HCT116 (cell line): ENCODE data around the gene MYRF. TPM values are rescaled to one million over a fixed set of nuclear protein-coding genes. Genes with fewer than 3 reads are reported as not detected.

Experiments used
- ATAC-seq: fragments of 200-7000 bp; cut with Tn5 transposase; 2 replicates; pipeline ENCODE4 v1.9.1; 2020; ENCODE audit warnings: mild to moderate bottlenecking, moderate library complexity
- BruUV-seq: library from RNA; stranded (reverse); fragments of 400-500 nt; replicated peaks from 2 replicates; lab custom pipeline; 2021; lab: Mats Ljungman, UMichigan
- CTCF ChIA-PET: fragments of 300-600 bp; sonication (Branson Sonifier 250); formaldehyde crosslinking; loops from one replicate; lab custom pipeline; 2021; ENCODE audit warnings: antibody characterized with exemption; lab: Charles Lee
- POLR2A ChIA-PET: fragments of 300-600, 350-600 bp; sonication (Branson Sonifier 250); formaldehyde crosslinking; loops from one replicate; lab custom pipeline; 2021; ENCODE audit warnings: antibody characterized with exemption; lab: Charles Lee
- RAD21 ChIA-PET, 2 experiments: fragments of 300-600 bp; sonication (Branson Sonifier 250); formaldehyde crosslinking; loops; one replicate each; lab custom pipeline; 2023; ENCODE audit warnings: low total read pairs in 2 of 2; ENCODE audit not compliant: uncharacterized antibody in 2 of 2, unreplicated experiment in 2 of 2, low non-redundant PET in 1 of 2; lab: Charles Lee
- DNase-seq: peaks from one replicate; pipeline ENCODE4 v3.0.0-alpha.2; 2010; ENCODE audit warnings: low read depth, low spot score
- H2AFZ ChIP-seq: fragments of 200-600 bp; shearing (Covaris generic), sonication (generic); 2 replicates; pipeline ENCODE4 v1.6.1; 2017; ENCODE audit warnings: low read depth, mixed run types, mixed read lengths, antibody characterized with exemption, low read length; ENCODE audit not compliant: poor library complexity, severe bottlenecking
- H3K27ac ChIP-seq: 2 replicates; pipeline ENCODE4 v1.5.1; 2012; ENCODE audit warnings: low read depth, low read length
- H3K27me3 ChIP-seq: fragments of 200-600 bp; sonication (generic); 2 replicates; pipeline ENCODE4 v1.6.1; 2016; ENCODE audit warnings: mixed run types, low read length, mixed read lengths; ENCODE audit not compliant: insufficient read depth
- H3K36me3 ChIP-seq, 2 experiments: fragments of 200-500 bp in 1 of 2; fragments of 200-600 bp in 1 of 2; sonication (Bioruptor generic) in 1 of 2; sonication (generic) in 1 of 2; 2 replicates each; pipeline versions ENCODE4 v1.5.1 to v1.6.1; 2014 to 2016; ENCODE audit warnings: low read length in 2 of 2, inconsistent platforms in 1 of 2, mixed read lengths in 1 of 2, mixed run types in 1 of 2; ENCODE audit not compliant: insufficient read depth in 2 of 2, control insufficient read depth in 1 of 2
- H3K4me1 ChIP-seq, 2 experiments: fragments of 200-600 bp in 1 of 2; sonication (generic) in 1 of 2; 2 replicates each; pipeline versions ENCODE4 v1.5.1 to v1.6.1; 2012 to 2017; ENCODE audit warnings: low read length in 2 of 2, inconsistent platforms in 1 of 2, mild to moderate bottlenecking in 1 of 2, mixed read lengths in 1 of 2, mixed run types in 1 of 2, moderate library complexity in 1 of 2; ENCODE audit not compliant: insufficient read depth in 2 of 2, control insufficient read depth in 1 of 2
- H3K4me2 ChIP-seq: fragments of 200-600 bp; sonication (generic); 2 replicates; pipeline ENCODE4 v1.6.1; 2017; ENCODE audit warnings: mixed run types, low read length, mixed read lengths
- H3K4me3 ChIP-seq, 2 experiments: fragments of 200-600 bp in 1 of 2; sonication (generic) in 1 of 2; replicated peaks in 1 of 2; 2 replicates each; pipeline ENCODE4 v1.5.1; 2011 to 2016; ENCODE audit warnings: low read length in 2 of 2, control low read depth in 1 of 2, low read depth in 1 of 2, mild to moderate bottlenecking in 1 of 2, mixed read lengths in 1 of 2, mixed run types in 1 of 2
- H3K79me2 ChIP-seq: fragments of 200-600 bp; sonication (generic); 2 replicates; pipeline ENCODE4 v1.6.1; 2017; ENCODE audit warnings: mild to moderate bottlenecking, mixed run types, low read length, moderate library complexity, mixed read lengths; ENCODE audit not compliant: insufficient read depth
- H3K9ac ChIP-seq: fragments of 200-600 bp; sonication (generic); 2 replicates; pipeline ENCODE4 v1.6.1; 2016; ENCODE audit warnings: low read length, mixed read lengths
- H3K9me2 ChIP-seq: fragments of 200-600 bp; sonication (generic), shearing (Covaris generic); 2 replicates; pipeline ENCODE4 v1.6.1; 2017; ENCODE audit warnings: mixed run types, mild to moderate bottlenecking, moderate library complexity; ENCODE audit not compliant: insufficient read depth
- H3K9me3 ChIP-seq, 2 experiments: fragments of 200-500 bp in 1 of 2; fragments of 200-600 bp in 1 of 2; sonication (Bioruptor generic) in 1 of 2; sonication (generic) in 1 of 2; 2 replicates each; pipeline ENCODE4 v1.6.1; 2014 to 2017; ENCODE audit warnings: low read length in 2 of 2, mixed read lengths in 2 of 2, inconsistent platforms in 1 of 2, low read depth in 1 of 2, mild to moderate bottlenecking in 1 of 2, mixed run types in 1 of 2, moderate library complexity in 1 of 2; ENCODE audit not compliant: control insufficient read depth in 1 of 2, insufficient read depth in 1 of 2
- H4K20me1 ChIP-seq: fragments of 200-600 bp; sonication (generic), shearing (Covaris generic); 2 replicates; pipeline ENCODE4 v1.6.1; 2017; ENCODE audit warnings: mixed run types, mild to moderate bottlenecking, moderate library complexity; ENCODE audit not compliant: insufficient read depth
- ATF3 ChIP-seq: IDR thresholded peaks from 2 replicates; pipeline ENCODE4 v1.6.1; 2012
- CBX3 ChIP-seq: IDR thresholded peaks from 2 replicates; pipeline ENCODE4 v1.6.1; 2012; ENCODE audit warnings: low read depth
- CTCF ChIP-seq, 3 experiments: fragments of 200-600 bp in 1 of 3; sonication (generic) in 1 of 3; IDR thresholded peaks in 2 of 3; conservative IDR thresholded peaks in 1 of 3; 2 replicates each; pipeline ENCODE4 v1.5.1; 2012 to 2017; ENCODE audit warnings: low read depth in 2 of 3, low read length in 2 of 3, antibody characterized with exemption in 1 of 3, borderline replicate concordance in 1 of 3, control low read depth in 1 of 3, mild to moderate bottlenecking in 1 of 3, mixed read lengths in 1 of 3, mixed run types in 1 of 3, moderate library complexity in 1 of 3; ENCODE audit not compliant: insufficient read depth in 1 of 3
- EGR1 ChIP-seq: IDR thresholded peaks from 2 replicates; pipeline ENCODE4 v1.6.1; 2012; ENCODE audit warnings: low read depth
- ELF1 ChIP-seq: IDR thresholded peaks from 2 replicates; pipeline ENCODE4 v1.6.1; 2012; ENCODE audit warnings: low read depth, borderline replicate concordance
- EZH2phosphoT487 ChIP-seq: fragments of 200-600 bp; IDR thresholded peaks from 2 replicates; pipeline ENCODE4 v1.6.1; 2018; ENCODE audit warnings: antibody characterized with exemption, borderline replicate concordance
- FOSL1 ChIP-seq: IDR thresholded peaks from 2 replicates; pipeline ENCODE4 v1.6.1; 2012; ENCODE audit warnings: low read depth
- JUND ChIP-seq: IDR thresholded peaks from 2 replicates; pipeline ENCODE4 v1.6.1; 2012
- POLR2AphosphoS5 ChIP-seq: IDR thresholded peaks from 2 replicates; pipeline ENCODE4 v1.6.1; 2011; ENCODE audit warnings: mild to moderate bottlenecking, low read depth, low read length, moderate library complexity
- REST ChIP-seq: IDR thresholded peaks from 2 replicates; pipeline ENCODE4 v1.6.1; 2012; ENCODE audit warnings: low read depth
- SIN3A ChIP-seq: IDR thresholded peaks from 2 replicates; pipeline ENCODE4 v1.6.1; 2012; ENCODE audit warnings: low read depth
- SRF ChIP-seq: IDR thresholded peaks from 2 replicates; pipeline ENCODE4 v1.6.1; 2012; ENCODE audit warnings: low read depth
- TCF7L2 ChIP-seq: IDR thresholded peaks from 2 replicates; pipeline ENCODE4 v1.7.0; 2011; ENCODE audit warnings: borderline replicate concordance, inconsistent platforms; ENCODE audit not compliant: insufficient read depth, insufficient read length; ENCODE audit errors: extremely low read depth
- YY1 ChIP-seq: IDR thresholded peaks from 2 replicates; pipeline ENCODE4 v1.6.1; 2011; ENCODE audit warnings: low read length, low read depth, moderate library complexity, mild to moderate bottlenecking; ENCODE audit not compliant: insufficient replicate concordance; ENCODE audit errors: extremely low read depth
- ZBTB33 ChIP-seq: IDR thresholded peaks from 2 replicates; pipeline ENCODE4 v1.6.1; 2011; ENCODE audit warnings: mild to moderate bottlenecking, low read length, moderate library complexity; ENCODE audit not compliant: insufficient replicate concordance; ENCODE audit errors: extremely low read depth
- ZFX ChIP-seq: fragments of 450-650 bp; IDR thresholded peaks from 2 replicates; pipeline ENCODE4 v1.6.1; 2017
- ZNF274 ChIP-seq: fragments of 200-500 bp; sonication (Bioruptor generic); IDR thresholded peaks from 2 replicates; pipeline ENCODE4 v1.6.1; 2014; ENCODE audit warnings: mild to moderate bottlenecking, low read depth, low read length, inconsistent platforms
- intact Hi-C: fragments of 100-400 bp; cut with micrococcal nuclease; formaldehyde crosslinking; loops from 2 replicates; pipeline ENCODE4 v1.10.0; 2022
- total RNA-seq: library from RNA; stranded (reverse); gene quantifications from one replicate; pipeline ENCODE4 v1.2.1, GENCODE V29; 2021; ENCODE audit not compliant: unreplicated experiment

MYRF gene
- total RNA-seq, 1 experiment from 2014 or later, result 52.3 TPM

GRCh38 chr11:61777234-61778090 is 25.0 kb downstream of the MYRF start:
- H3K4me3 ChIP-seq, result no peak overlapping the region
- no peak overlapping the region for H2AFZ ChIP-seq
- POLR2A ChIA-PET, result no interaction called here
- no peaks in the 10 kb centered on the region for H3K79me2 ChIP-seq
- H3K9me3 ChIP-seq, result no peaks in the 10 kb centered on the region
- no TSS peak for BruUV-seq
- DNase-seq, result no peak
- peaks cover 3 to 12% of the 10 kb centered on the region in 2 experiments; a peak in 2 of 4 replicates for H3K36me3 ChIP-seq
- H3K27ac ChIP-seq, result no peak overlapping the region
- no peak overlapping the region for H3K4me2 ChIP-seq
- no peaks in the 10 kb centered on the region for H3K27me3 ChIP-seq
- ATAC-seq, result no peak
- no peak overlapping the region for H3K9ac ChIP-seq
- intact Hi-C loops, result no loop called here
- RAD21 ChIA-PET, result no interaction called here
- no peaks in the 10 kb centered on the region for H4K20me1 ChIP-seq
- TF ChIP-seq ZFX (no peak), SRF (no peak), EGR1 (no peak), JUND (no peak), SIN3A (no peak), REST (no peak), YY1 (no peak), ELF1 (no peak), FOSL1 (no peak), ATF3 (no peak), CTCF (IDR thresholded peaks at IDR 0.05 in 2 of 3, conservative IDR thresholded peaks at IDR 0.05 in 1 of 3; ENCODE audit: borderline replicate concordance in 1 of 3, insufficient read depth in 1 of 3, low read depth in 2 of 3, low read length in 2 of 3) (no peak), TCF7L2 (no peak), POLR2AphosphoS5 (no peak), ZNF274 (no peak), ZBTB33 (no peak), EZH2phosphoT487 (no peak), CBX3 (no peak)
- CTCF ChIA-PET, result no interaction called here
- peaks cover 3 to 4% of the 10 kb centered on the region in 2 experiments for H3K4me1 ChIP-seq
- no peaks in the 10 kb centered on the region for H3K9me2 ChIP-seq
